ENCODE data around the gene DHRS7. TPM values are rescaled to one million over a fixed set of nuclear protein-coding genes. Genes with fewer than 3 reads are reported as not detected.
"Not testable (repeated sequence)": the region's sequence is repeated elsewhere in the genome, so short reads cannot be mapped to it uniquely, and the experiment has no call there.

Gene DHRS7
- total and polyA plus RNA-seq, 10 of the 15 experiments (the other 5 are each of a cell fraction or from before 2014, with no cell fraction given) = 55.0 to 99.8 (median 62.2) TPM

- RAD21 ChIA-PET (ENCODE audit: unreplicated experiment); H3K27me3 ChIP-seq (replicated peaks in 1 of 2; ENCODE audit: control insufficient read depth in 2 of 2, insufficient read depth in 2 of 2, low read length in 1 of 2); H3K9me3 ChIP-seq (replicated peaks; ENCODE audit: control insufficient read depth, insufficient read depth, low read length); BruUV-seq (replicated peaks); H3K4me2 ChIP-seq (ENCODE audit: control insufficient read depth, insufficient read depth); POLR2A ChIA-PET; ATAC-seq; FAIRE-seq; H2AFZ ChIP-seq (ENCODE audit: control insufficient read depth, low read depth, low read length); H4K20me1 ChIP-seq (ENCODE audit: control insufficient read depth, insufficient read depth); H3K27ac ChIP-seq (ENCODE audit: control insufficient read depth, insufficient read depth); H3K36me3 ChIP-seq (ENCODE audit: control insufficient read depth in 2 of 2, insufficient read depth in 2 of 2, low read length in 1 of 2); in situ Hi-C loops (cut with MboI); H3K4me3 ChIP-seq; DNase-seq (ENCODE audit: low read depth, low spot score); H3K4me1 ChIP-seq (ENCODE audit: control insufficient read depth, insufficient read depth, low read length); H3K9ac ChIP-seq (ENCODE audit: control insufficient read depth, insufficient read depth, low read length): not testable (repeated sequence)
- CTCF ChIA-PET = interaction anchor here (1.1 to 2.1 kb wide), 2 partner anchors 85 to 135 kb away, joined by 3 to 5 read pairs; no protein-coding TSS in a partner anchor
- intact Hi-C loops (cut with micrococcal nuclease; ENCODE audit: unreplicated experiment) = loop anchor here (10.0 kb wide), 2 partner anchors 225 to 615 kb away; partner anchors contain the start of genes JKAMP and L3HYPDH
- WGBS (ENCODE audit: insufficient coverage, insufficient replicate concordance, low lambda C conversion rate, missing lambda C conversion rate) = 97% methylated on average over 7 of the region's 7 CpGs
- SMC1A ChIA-PET (ENCODE audit: uncharacterized antibody, unreplicated experiment) = interaction anchor here (0.7 kb wide), 1 partner anchor 63 kb away, joined by 3 read pairs; no protein-coding TSS in a partner anchor
- H3K79me2 ChIP-seq (ENCODE audit: control insufficient read depth, insufficient read depth, low read length) = peaks cover 45% of the 10 kb centered on the region
Observed at GRCh38 chr14:60099855-60100254, 65.3 kb downstream of the DHRS7 start.

GRCh38 chr14:60097974-60098373 lies 67.2 kb downstream of the DHRS7 start:
- H3K4me2 ChIP-seq (ENCODE audit: control insufficient read depth, insufficient read depth) = no peak overlapping the region
- ATAC-seq (no peak), DNase-seq (ENCODE audit: low read depth, low spot score) (no peak), FAIRE-seq (no peak)
- 98% methylated on average over 6 of the region's 6 CpGs for WGBS (ENCODE audit: insufficient coverage, insufficient replicate concordance, low lambda C conversion rate, missing lambda C conversion rate)
- ChIA-PET SMC1A (ENCODE audit: uncharacterized antibody, unreplicated experiment) (no interaction called here), RAD21 (ENCODE audit: unreplicated experiment) (no interaction called here), CTCF (no interaction called here), POLR2A (no interaction called here)
- H3K27me3 ChIP-seq (replicated peaks in 1 of 2; ENCODE audit: control insufficient read depth in 2 of 2, insufficient read depth in 2 of 2, low read length in 1 of 2) = no peaks in the 10 kb centered on the region
- TF ChIP-seq FOXM1 (IDR thresholded peaks at IDR 0.05; ENCODE audit: low read depth, low read length) (no peak), ESRRA (IDR thresholded peaks at IDR 0.05; ENCODE audit: low read length) (no peak), IRF4 (IDR thresholded peaks at IDR 0.05; ENCODE audit: low read depth, low read length) (no peak), ATF2 (IDR thresholded peaks at IDR 0.05; ENCODE audit: low read length) (no peak), SRF (IDR thresholded peaks at IDR 0.05; ENCODE audit: low read depth in 2 of 2, low read length in 2 of 2) (no peak), STAT1 (conservative IDR thresholded peaks at IDR 0.05) (no peak), JUNB (IDR thresholded peaks at IDR 0.05) (no peak), PRDM15 (CRISPR knock-in tag; IDR thresholded peaks at IDR 0.05) (no peak), USF2 (IDR thresholded peaks at IDR 0.05; ENCODE audit: borderline replicate concordance, low read depth, low read length) (no peak)
- no TSS peak for BruUV-seq (replicated peaks)
- in situ Hi-C loops (cut with MboI) = no loop called here
- no peak overlapping the region for H3K9ac ChIP-seq (ENCODE audit: control insufficient read depth, insufficient read depth, low read length)
- H3K27ac ChIP-seq (ENCODE audit: control insufficient read depth, insufficient read depth) = no peak overlapping the region
- H3K4me1 ChIP-seq (ENCODE audit: control insufficient read depth, insufficient read depth, low read length) = peaks cover 8% of the 10 kb centered on the region
- peaks cover 0 to 4% of the 10 kb centered on the region in 2 experiments; a peak in 1 of 4 replicates for H3K36me3 ChIP-seq (ENCODE audit: control insufficient read depth in 2 of 2, insufficient read depth in 2 of 2, low read length in 1 of 2)
- peaks cover 60% of the 10 kb centered on the region for H3K79me2 ChIP-seq (ENCODE audit: control insufficient read depth, insufficient read depth, low read length)
- no peaks in the 10 kb centered on the region for H4K20me1 ChIP-seq (ENCODE audit: control insufficient read depth, insufficient read depth)
- no peak overlapping the region for H3K4me3 ChIP-seq
- no peaks in the 10 kb centered on the region; the same call in 1 of the 3 replicates for H3K9me3 ChIP-seq (replicated peaks; ENCODE audit: control insufficient read depth, insufficient read depth, low read length)
- intact Hi-C loops (cut with micrococcal nuclease; ENCODE audit: unreplicated experiment) = loop anchor here (10.0 kb wide), 2 partner anchors 227 to 613 kb away; partner anchors contain the start of genes JKAMP and L3HYPDH
- no peak overlapping the region for H2AFZ ChIP-seq (ENCODE audit: control insufficient read depth, low read depth, low read length)

Data from GM12878 (cell line).